Retinal pigment epithelial cell (primary cell): Measurements from ENCODE around the gene ESD.

ENCODE experiments used
- DNase-seq: peaks from one replicate; pipeline ENCODE4 v3.0.0-alpha.2; 2010; ENCODE audit warnings: low read depth
- H3K4me3 ChIP-seq: 2 replicates; pipeline ENCODE4 v1.5.1; 2011; ENCODE audit warnings: mild to moderate bottlenecking, low read length, control low read depth, moderate library complexity
- TF ChIP-seq, protein P1 (sequence below): conservative IDR thresholded peaks from 2 replicates; pipeline ENCODE4 v1.5.1; 2011; ENCODE audit warnings: low read depth, low read length, control low read depth, inconsistent platforms

ESD gene

DNA sequence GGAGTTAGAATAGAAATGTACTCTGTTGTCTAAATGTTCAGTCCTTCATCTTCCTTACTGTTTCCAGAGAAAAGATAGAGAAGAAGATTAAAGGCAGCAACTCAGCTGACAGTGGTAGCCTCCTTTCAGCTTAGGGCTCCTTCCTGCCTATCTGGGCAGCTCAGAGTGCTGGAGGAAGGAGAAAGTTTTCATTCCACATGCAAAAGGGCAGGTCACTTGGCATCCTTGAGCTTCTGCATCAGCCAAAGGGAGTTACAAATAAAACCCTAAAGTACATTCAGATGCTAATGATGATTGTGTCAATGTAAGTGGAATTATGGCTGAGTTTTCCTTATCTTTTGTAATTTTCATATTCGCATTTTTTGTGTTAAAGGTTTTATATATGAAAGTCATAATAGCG lies 58.9 kb downstream of the ESD start:
- H3K4me3 ChIP-seq = no peak overlapping the region
- no peak for DNase-seq
- TF ChIP-seq, protein P1, sequence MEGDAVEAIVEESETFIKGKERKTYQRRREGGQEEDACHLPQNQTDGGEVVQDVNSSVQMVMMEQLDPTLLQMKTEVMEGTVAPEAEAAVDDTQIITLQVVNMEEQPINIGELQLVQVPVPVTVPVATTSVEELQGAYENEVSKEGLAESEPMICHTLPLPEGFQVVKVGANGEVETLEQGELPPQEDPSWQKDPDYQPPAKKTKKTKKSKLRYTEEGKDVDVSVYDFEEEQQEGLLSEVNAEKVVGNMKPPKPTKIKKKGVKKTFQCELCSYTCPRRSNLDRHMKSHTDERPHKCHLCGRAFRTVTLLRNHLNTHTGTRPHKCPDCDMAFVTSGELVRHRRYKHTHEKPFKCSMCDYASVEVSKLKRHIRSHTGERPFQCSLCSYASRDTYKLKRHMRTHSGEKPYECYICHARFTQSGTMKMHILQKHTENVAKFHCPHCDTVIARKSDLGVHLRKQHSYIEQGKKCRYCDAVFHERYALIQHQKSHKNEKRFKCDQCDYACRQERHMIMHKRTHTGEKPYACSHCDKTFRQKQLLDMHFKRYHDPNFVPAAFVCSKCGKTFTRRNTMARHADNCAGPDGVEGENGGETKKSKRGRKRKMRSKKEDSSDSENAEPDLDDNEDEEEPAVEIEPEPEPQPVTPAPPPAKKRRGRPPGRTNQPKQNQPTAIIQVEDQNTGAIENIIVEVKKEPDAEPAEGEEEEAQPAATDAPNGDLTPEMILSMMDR = no peak

DNA sequence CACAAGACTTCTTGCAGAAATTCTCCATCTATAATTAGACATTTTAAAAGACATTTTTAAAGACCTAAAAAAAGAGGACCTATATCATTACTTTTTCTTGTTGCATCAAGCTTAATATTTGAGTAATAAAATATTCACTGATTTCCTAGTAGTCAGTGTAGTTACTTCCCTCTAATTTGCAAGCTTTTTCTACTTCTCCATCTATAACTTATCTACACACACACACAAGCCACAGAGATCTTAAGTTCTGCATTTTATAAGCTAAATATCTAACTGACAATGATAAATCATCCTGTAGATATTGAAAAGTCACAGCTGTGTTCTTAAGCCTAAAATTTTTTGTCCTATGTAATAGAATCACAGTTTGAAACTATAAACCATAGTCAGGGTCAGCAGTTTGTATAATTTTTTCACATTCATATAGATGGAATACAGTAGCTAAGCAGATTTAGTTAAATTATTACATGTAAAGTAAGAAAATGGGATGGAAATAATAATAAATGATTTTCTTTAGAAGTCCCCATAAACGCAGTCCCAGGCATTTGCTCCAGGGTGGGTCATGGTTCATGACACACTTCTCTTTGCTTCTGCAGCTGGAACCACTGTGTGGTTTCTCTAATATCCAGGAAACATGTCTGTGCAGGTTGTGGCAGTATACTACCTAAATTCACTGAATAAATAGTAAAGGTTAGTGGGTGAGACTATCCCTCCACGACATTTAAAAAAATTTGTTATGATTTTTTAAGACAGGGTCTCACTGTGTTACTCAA lies 60.2 kb downstream of the ESD start:
- no peak for DNase-seq
- TF ChIP-seq, protein P1 = no peak
- H3K4me3 ChIP-seq = no peak overlapping the region

DNA sequence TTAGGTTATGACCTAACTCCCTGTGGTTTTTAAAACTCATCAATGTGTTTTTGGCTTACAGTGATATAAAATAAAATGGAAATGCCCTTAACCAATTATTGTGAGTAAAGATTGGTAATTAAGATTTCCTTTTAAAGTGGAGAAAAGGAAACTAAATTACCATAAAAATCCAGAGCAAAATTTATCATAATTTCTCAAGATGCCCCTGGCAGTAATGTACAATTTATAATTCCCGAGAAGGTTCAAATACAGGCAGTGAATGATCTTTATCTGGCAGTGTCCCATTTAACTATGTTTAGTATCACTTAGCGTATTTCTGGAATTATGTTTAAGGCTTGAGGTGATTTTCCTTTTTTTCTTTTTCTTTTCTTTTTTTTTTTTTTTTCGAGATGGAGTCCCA lies 61.5 kb downstream of the ESD start:
- no peak overlapping the region for H3K4me3 ChIP-seq
- DNase-seq = no peak
- TF ChIP-seq, protein P1 = no peak

DNA sequence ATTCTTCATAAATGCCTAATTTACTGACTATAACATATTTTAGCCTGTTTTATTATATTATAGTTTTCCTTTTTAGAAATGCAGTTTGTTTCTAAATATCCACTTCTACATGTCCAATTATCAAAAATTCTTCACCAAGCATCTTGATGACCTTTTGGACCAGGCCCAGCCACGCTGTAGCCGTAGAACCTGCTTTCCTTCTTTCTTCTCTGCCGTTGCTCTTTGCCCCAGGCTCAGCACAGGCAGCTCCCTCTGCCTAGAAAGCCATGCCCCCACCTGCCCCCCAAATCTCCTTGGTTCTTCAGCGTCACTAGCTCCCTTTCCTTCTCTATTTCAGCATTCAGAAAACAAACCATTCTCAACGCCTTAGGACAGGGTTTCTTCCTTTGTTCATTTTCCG lies 65.4 kb downstream of the ESD start:
- no peak for DNase-seq
- H3K4me3 ChIP-seq = no peak overlapping the region
- TF ChIP-seq, protein P1 = no peak

DNA sequence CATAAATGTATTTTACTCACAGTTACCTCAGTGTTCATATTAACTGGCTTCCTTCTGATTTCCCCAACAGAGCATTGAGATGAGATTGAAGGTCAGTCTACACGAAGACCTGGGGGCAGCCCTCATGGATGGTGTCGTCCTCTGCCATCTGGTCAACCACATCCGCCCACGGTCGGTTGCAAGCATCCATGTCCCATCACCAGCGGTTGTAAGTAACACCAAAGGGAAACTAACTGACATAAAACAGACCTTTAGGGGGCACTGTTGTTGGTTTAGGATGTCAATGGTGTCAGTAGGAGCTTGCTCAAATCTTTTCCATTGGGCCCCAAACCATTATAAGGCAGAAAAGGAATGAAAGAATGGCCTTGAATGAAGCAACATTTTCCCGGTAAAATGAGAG lies 68.2 kb downstream of the ESD start:
- H3K4me3 ChIP-seq = no peak overlapping the region
- TF ChIP-seq, protein P1 = peak; percentile 29
- DNase-seq = no peak

DNA sequence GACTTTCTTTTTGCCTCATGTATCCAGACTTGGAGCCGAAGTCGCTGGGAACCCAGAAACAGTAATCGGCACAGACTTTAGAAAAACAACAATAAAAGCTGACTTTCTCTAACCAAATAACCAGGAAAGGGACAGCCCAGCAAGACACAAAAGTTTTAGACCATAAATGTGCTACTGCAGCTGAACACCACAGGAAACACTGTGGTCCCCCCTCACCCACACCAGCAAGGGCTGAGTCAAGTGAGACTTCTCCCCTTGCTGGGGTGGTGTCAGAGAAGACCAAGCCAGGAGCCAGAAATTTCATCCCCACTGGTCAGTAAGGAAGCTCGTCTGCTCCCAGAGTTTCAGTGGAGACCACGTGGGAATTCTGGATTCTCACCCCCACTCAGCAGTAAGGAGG lies 70.6 kb downstream of the ESD start:
- TF ChIP-seq, protein P1 = no peak
- H3K4me3 ChIP-seq = no peak overlapping the region
- no peak for DNase-seq
